ENCODE results near the gene ZNF385B.

DNA sequence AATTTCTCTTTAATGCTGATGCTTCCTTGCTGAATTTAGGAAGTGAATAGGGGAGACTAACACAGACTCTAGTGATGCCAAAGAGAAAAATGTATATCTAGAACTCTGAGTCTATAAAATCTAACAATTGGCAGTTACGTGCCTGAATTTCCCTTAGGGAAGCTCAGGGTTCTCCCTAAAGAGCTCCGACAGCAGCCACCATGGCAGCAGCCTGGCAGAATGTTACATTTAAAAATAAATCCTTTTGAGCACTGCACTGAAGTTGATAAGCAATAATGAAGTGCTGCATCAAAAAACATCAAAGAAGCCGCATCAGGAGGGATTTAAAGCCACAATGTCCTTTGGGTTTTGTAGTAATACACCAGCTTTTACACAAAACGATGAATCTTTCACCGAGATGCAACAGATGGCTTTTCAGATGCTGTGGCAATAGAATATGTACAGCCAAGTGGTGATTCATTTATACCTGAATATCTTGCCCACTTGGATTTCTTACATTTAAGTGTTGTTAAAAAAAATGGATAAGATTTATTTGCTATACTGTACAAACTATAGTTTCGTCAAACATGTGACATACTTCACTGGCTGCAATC is 305.6 kb downstream of the ZNF385B start:
- TF ChIP-seq POLR2A (IDR thresholded peaks at IDR 0.05; ENCODE audit: low read depth, low read length) (no peak), TAF1 (IDR thresholded peaks at IDR 0.05; ENCODE audit: borderline replicate concordance, low read depth, low read length) (no peak)
